Uterus (tissue), 2 donors: ENCODE measurements around the gene EFTUD2.

Experiments used
- POLR2A ChIP-seq, 2 donors: fragments of 450-650 bp; IDR thresholded peaks; one replicate each; pipeline ENCODE4 v1.6.1; 2016; ENCODE audit warnings: antibody characterized with exemption in 2 of 2, mild to moderate bottlenecking in 1 of 2, moderate library complexity in 1 of 2
- TF ChIP-seq, protein P1 (sequence below), 4 experiments: fragments of 200-600 bp in 2 of 4; fragments of 450-650 bp in 2 of 4; sonication (generic) in 2 of 4; IDR thresholded peaks; one replicate each; pipeline ENCODE4 v1.5.1; 2016 to 2019; ENCODE audit warnings: antibody characterized with exemption in 4 of 4, mild to moderate bottlenecking in 2 of 4, moderate library complexity in 1 of 4

DNA sequence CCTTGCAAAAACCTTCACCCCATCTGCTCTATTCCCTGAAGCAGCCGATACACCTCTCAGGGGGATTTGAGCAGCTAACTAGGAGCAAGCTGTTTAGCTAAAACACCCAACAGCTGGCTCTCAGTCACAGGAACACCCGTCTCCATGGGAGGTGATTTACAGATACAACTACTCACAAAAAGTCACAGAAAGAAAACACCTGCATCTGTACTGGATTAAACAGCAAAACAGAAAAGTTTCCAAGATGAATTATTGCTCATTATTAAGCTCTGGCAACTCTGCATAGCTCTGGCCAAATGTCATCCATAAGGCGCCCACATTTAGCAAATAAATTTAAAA, 91.5 kb downstream of the EFTUD2 start:
- TF ChIP-seq, protein P1, sequence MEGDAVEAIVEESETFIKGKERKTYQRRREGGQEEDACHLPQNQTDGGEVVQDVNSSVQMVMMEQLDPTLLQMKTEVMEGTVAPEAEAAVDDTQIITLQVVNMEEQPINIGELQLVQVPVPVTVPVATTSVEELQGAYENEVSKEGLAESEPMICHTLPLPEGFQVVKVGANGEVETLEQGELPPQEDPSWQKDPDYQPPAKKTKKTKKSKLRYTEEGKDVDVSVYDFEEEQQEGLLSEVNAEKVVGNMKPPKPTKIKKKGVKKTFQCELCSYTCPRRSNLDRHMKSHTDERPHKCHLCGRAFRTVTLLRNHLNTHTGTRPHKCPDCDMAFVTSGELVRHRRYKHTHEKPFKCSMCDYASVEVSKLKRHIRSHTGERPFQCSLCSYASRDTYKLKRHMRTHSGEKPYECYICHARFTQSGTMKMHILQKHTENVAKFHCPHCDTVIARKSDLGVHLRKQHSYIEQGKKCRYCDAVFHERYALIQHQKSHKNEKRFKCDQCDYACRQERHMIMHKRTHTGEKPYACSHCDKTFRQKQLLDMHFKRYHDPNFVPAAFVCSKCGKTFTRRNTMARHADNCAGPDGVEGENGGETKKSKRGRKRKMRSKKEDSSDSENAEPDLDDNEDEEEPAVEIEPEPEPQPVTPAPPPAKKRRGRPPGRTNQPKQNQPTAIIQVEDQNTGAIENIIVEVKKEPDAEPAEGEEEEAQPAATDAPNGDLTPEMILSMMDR (IDR thresholded peaks at IDR 0.05): no peak
- no peak for TF ChIP-seq POLR2A (IDR thresholded peaks at IDR 0.05)
